Esophagus squamous epithelium (tissue), 5 donors: ENCODE results near the gene PLEKHH2. TPM values are rescaled to one million over a fixed set of nuclear protein-coding genes. Genes with fewer than 3 reads are reported as not detected.
"Not testable (repeated sequence)": the region's sequence is repeated elsewhere in the genome, so short reads cannot be mapped to it uniquely, and the experiment has no call there.

Experiments used
- DNase-seq: peaks from one replicate; lab custom pipeline; 2025; lab: John Stamatoyannopoulos, UW
- H3K27ac ChIP-seq, 4 donors: fragments of 200-600 bp; sonication (generic); one replicate each; pipeline ENCODE4 v1.5.1; 2016 to 2019; ENCODE audit warnings: mild to moderate bottlenecking in 1 of 4
- H3K27me3 ChIP-seq, 4 donors: fragments of 200-600 bp; sonication (generic); 1 replicate in 3 of 4; 2 replicates in 1 of 4; pipeline versions ENCODE4 v1.5.1 to v1.6.0; 2017 to 2021; ENCODE audit warnings: antibody characterized with exemption in 1 of 4
- H3K36me3 ChIP-seq, 3 donors: fragments of 200-600 bp; sonication (generic); one replicate each; pipeline ENCODE4 v1.5.1; 2016 to 2019
- H3K4me1 ChIP-seq, 3 donors: fragments of 200-600 bp; sonication (generic); one replicate each; pipeline ENCODE4 v1.5.1; 2017 to 2019
- H3K4me3 ChIP-seq, 4 donors: fragments of 200-600 bp; sonication (generic); 1 replicate in 3 of 4; 2 replicates in 1 of 4; pipeline ENCODE4 v1.5.1; 2016 to 2019; ENCODE audit warnings: mild to moderate bottlenecking in 2 of 4, moderate library complexity in 1 of 4
- H3K9me3 ChIP-seq, 3 donors: fragments of 200-600 bp; sonication (generic); one replicate each; pipeline ENCODE4 v1.5.1; 2016 to 2019
- POLR2A ChIP-seq, 4 donors: fragments of 450-650 bp; IDR thresholded peaks; one replicate each; pipeline ENCODE4 v1.6.1; 2017; ENCODE audit warnings: antibody characterized with exemption in 4 of 4, mild to moderate bottlenecking in 4 of 4, moderate library complexity in 3 of 4
- WGBS, 2 donors: methylation state at CpG; one replicate each; pipeline ENCODE4 v1.1.5; 2018; 5-methylcytosine and 5-hydroxymethylcytosine counted together
- intact Hi-C: fragments of 100-400 bp; cut with DNase I; formaldehyde crosslinking; loops from one replicate; pipeline ENCODE4 v1.15.0; 2022
- total RNA-seq, 4 donors: library from RNA; depleted of rRNA; stranded (reverse); fragments of >200 nt; gene quantifications; one replicate each; pipeline ENCODE4 v1.1.0, GENCODE V29; 2016
- TF ChIP-seq, protein P1 (sequence below), 6 experiments: fragments of 450-650 bp in 4 of 6; fragments of 200-600 bp in 2 of 6; sonication (generic) in 2 of 6; IDR thresholded peaks; one replicate each; pipeline ENCODE4 v1.5.1; 2016 to 2019; ENCODE audit warnings: antibody characterized with exemption in 6 of 6, mild to moderate bottlenecking in 4 of 6, moderate library complexity in 4 of 6
- donor health status: DM: yes; HTN: yes; CAD: no.

PLEKHH2 gene
- total RNA-seq, 4 donors from 2014 or later = 1.7 to 25.7 (median 8.3) TPM

DNA sequence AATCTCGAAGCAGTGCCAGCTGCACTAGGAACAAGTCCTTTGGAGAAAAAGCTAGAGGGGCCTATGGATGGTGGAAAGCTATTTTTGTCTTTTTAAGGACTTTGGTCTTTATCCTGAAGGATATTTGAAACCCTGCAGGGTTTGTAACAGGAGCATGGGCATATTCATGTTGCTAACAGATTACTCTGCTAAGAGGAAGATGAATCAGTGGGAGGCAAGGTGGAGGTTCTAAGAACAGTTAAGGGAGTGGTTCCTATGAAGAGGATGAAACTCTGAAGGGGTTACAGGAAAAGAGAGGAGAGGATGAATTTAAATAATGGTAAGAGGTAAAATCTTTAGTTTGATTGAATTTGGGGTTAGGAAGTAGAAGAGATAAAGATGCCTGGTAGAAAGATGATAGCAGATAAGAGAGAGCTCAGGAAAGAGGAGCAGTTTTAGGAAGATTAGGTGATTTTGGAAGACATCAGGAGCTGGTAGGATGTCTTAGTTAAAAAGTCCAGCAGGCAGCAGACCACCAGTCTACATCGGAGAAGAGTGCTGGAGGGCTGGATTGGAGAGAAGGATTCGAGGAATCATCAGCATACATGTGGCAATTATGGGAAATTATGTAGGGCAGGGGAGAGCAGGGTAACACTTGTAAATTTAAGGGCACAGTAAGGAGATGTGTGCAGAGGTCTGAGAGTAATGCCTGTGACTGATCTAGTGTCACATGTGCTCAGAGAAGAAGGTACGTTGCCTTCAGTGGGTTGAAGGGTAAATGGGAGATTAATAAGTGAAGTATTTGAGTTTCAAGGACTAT lies 78.4 kb downstream of the PLEKHH2 start:
- H3K36me3 ChIP-seq = peaks cover 0 to 3% (median 0%) of the 10 kb centered on the region in 3 donors
- no peaks in the 10 kb centered on the region for H3K9me3 ChIP-seq
- 84 to 90% methylated on average over 4 of the region's 4 CpGs for WGBS, 2 donors
- no peaks in the 10 kb centered on the region for H3K27me3 ChIP-seq
- TF ChIP-seq, protein P1, sequence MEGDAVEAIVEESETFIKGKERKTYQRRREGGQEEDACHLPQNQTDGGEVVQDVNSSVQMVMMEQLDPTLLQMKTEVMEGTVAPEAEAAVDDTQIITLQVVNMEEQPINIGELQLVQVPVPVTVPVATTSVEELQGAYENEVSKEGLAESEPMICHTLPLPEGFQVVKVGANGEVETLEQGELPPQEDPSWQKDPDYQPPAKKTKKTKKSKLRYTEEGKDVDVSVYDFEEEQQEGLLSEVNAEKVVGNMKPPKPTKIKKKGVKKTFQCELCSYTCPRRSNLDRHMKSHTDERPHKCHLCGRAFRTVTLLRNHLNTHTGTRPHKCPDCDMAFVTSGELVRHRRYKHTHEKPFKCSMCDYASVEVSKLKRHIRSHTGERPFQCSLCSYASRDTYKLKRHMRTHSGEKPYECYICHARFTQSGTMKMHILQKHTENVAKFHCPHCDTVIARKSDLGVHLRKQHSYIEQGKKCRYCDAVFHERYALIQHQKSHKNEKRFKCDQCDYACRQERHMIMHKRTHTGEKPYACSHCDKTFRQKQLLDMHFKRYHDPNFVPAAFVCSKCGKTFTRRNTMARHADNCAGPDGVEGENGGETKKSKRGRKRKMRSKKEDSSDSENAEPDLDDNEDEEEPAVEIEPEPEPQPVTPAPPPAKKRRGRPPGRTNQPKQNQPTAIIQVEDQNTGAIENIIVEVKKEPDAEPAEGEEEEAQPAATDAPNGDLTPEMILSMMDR (IDR thresholded peaks at IDR 0.05) = no peak
- TF ChIP-seq POLR2A (IDR thresholded peaks at IDR 0.05) = no peak
- H3K27ac ChIP-seq = no peak overlapping the region
- H3K4me3 ChIP-seq = no peak overlapping the region
- no peak for DNase-seq
- no peaks in the 10 kb centered on the region for H3K4me1 ChIP-seq
- intact Hi-C loops = no loop called here

GRCh38 chr2:43717322-43717721 lies 80.3 kb downstream of the PLEKHH2 start:
- Histone ChIP-seq H3K4me1 (no peaks in the 10 kb centered on the region), H3K36me3 (no peaks in the 10 kb centered on the region), H3K27ac (no peak overlapping the region), H3K27me3 (no peaks in the 10 kb centered on the region), H3K4me3 (no peak overlapping the region), H3K9me3 (no peaks in the 10 kb centered on the region)
- intact Hi-C loops = no loop called here
- DNase-seq = no peak
- no peak for TF ChIP-seq POLR2A (IDR thresholded peaks at IDR 0.05)

DNA sequence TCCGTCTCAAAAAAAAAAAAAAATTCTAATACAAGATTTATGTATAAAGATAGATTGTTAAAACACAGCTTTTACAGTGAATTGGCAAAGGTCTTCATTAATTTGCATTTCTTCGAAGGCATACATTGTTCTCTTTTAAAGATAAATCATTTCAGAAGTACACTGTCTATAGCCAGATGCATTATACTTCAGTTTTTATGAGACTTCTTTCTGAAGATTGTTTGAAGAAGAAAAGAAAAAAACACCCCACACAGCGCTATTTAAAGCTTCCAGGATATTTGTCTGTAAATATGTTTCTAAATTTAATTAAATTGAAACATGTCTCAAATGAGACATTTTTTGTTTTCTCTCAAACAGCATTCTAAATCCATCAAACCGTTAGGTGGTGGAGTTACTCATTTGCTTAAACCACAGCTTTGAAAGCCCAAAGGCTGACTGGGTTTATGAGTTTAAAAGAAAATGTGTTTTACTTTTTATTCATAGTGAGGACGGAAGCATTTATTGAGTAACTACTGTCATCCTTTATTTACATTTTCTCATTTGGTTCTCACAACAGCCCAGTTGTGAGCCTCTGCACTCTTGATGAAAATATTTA lies 81.6 kb downstream of the PLEKHH2 start:
- no peak for DNase-seq
- TF ChIP-seq, protein P1 (IDR thresholded peaks at IDR 0.05) = no peak
- TF ChIP-seq POLR2A (IDR thresholded peaks at IDR 0.05) = no peak
- Histone ChIP-seq H3K27ac (no peak overlapping the region), H3K4me3 (no peak overlapping the region), H3K36me3 (no peaks in the 10 kb centered on the region), H3K4me1 (no peaks in the 10 kb centered on the region), H3K27me3 (no peaks in the 10 kb centered on the region), H3K9me3 (no peaks in the 10 kb centered on the region)
- intact Hi-C loops = no loop called here
- 61 to 68% methylated on average over 5 of the region's 5 CpGs for WGBS, 2 donors

DNA sequence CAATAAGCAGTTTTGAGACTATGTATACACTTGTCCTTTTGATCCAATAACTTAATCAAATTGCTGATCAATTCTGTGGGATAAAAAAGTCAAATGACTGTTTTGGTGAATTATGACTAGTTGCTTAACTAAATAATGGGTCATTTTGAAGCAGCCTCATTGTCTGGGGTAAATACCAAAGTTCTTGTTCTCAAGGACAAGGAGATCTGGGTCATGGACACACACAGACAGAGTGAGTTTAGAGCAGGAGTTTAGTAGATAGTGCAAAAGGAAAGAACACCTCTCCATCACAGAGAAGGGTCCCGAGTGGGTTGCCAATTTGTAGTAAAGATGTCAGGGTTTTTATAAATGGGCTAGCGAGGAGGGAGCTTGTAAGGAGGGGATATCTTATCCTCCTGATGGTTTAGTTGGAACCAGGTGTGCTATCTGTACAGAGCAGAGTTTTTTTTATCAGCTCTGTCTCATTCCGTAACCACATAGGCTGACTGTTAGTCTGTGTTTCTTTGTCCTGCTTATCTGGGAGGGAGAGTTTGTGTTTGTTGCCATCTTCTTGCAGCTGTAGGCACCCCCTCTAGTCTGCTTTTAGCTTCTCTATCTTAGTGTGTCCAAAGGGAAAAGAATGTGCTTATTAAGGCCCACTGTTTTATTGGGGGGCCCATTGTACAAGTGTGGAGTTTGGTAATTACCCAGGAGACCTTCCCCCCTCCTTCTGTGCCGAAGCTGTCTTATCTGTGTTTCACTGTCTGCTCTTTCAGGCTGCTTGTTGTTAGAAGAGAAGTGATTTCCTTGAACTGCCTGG lies 87.9 kb downstream of the PLEKHH2 start:
- DNase-seq = no peak
- H3K36me3 ChIP-seq = no peaks in the 10 kb centered on the region
- H3K27me3 ChIP-seq = no peaks in the 10 kb centered on the region
- no peak overlapping the region for H3K4me3 ChIP-seq
- no peaks in the 10 kb centered on the region for H3K9me3 ChIP-seq
- intact Hi-C loops = no loop called here
- H3K27ac ChIP-seq = no peak overlapping the region
- 76 to 77% methylated on average over 4 of the region's 4 CpGs for WGBS, 2 donors
- H3K4me1 ChIP-seq = no peaks in the 10 kb centered on the region
- TF ChIP-seq, protein P1 (IDR thresholded peaks at IDR 0.05) = no peak
- TF ChIP-seq POLR2A (IDR thresholded peaks at IDR 0.05) = no peak

DNA sequence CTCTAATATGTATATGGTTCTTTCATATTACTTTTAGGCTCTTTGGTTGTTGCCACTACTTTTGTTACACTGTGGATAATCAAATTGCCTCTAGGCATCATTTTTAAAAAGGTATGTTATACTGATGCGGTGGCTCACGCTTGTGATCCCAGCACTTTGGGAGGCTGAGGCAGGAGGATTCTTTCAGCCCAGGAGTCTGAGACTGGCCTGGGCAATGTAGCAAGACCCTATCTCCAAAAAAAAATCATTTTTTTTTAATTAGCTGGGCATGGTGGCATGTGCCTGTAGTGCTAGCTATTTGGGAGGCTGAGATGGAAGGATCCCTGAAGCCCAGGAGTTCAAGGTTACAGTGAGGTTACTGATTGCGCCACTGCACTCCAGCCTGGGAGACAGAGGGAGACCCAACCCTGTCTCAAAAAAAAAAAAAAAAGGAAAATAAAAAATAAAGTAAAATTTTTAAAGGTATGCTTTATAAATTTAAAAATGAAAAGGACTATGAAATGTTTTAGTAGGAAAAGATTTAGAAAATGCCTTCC lies 88.7 kb downstream of the PLEKHH2 start:
- Histone ChIP-seq H3K27ac (no peak overlapping the region), H3K36me3 (no peaks in the 10 kb centered on the region), H3K27me3 (no peaks in the 10 kb centered on the region), H3K4me3 (no peak overlapping the region), H3K9me3 (no peaks in the 10 kb centered on the region), H3K4me1 (no peaks in the 10 kb centered on the region)
- no peak for DNase-seq
- WGBS, 2 donors = 91 to 94% methylated on average over 3 of the region's 3 CpGs
- intact Hi-C loops = no loop called here
- no peak for TF ChIP-seq POLR2A (IDR thresholded peaks at IDR 0.05)
- TF ChIP-seq, protein P1 (IDR thresholded peaks at IDR 0.05) = no peak

DNA sequence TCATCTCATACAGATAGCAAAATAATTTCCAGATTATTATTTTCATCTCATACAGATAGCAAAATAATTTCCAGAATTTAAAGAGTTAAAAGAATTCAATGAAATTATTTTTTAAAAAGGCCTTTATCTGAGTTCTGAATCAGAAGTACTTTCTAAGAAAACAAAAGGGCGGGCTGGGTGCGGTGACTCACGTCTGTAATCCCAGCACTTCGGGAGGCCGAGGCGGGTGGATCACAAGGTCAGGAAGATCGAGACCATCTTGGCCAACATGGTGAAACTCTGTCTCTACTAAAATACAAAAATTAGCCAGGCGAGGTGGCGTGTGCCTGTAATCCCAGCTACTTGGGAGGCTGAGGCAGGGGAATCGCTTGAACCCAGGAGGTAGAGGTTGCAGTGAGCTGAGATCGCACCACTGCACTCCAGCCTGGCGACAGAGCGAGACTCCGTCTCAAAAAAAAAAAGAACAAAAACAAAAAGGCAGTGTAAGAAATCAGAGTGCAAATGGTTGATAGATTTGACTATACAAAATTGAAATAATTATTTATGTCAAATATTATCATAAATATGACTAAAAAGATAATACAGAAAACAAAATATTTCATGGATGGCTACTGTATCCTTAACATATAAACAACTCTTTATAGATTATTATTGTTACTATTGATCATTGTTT lies 90.0 kb downstream of the PLEKHH2 start:
- H3K4me1 ChIP-seq, H3K9me3 ChIP-seq, intact Hi-C loops, H3K4me3 ChIP-seq, H3K27me3 ChIP-seq, H3K27ac ChIP-seq, H3K36me3 ChIP-seq, DNase-seq: not testable (repeated sequence)
- 60 to 65% methylated on average over 14 of the region's 14 CpGs for WGBS, 2 donors
